Measurements from ENCODE around the gene NGEF.
"Not testable (repeated sequence)": the region's sequence is repeated elsewhere in the genome, so short reads cannot be mapped to it uniquely, and the experiment has no call there.

Gene NGEF

DNA sequence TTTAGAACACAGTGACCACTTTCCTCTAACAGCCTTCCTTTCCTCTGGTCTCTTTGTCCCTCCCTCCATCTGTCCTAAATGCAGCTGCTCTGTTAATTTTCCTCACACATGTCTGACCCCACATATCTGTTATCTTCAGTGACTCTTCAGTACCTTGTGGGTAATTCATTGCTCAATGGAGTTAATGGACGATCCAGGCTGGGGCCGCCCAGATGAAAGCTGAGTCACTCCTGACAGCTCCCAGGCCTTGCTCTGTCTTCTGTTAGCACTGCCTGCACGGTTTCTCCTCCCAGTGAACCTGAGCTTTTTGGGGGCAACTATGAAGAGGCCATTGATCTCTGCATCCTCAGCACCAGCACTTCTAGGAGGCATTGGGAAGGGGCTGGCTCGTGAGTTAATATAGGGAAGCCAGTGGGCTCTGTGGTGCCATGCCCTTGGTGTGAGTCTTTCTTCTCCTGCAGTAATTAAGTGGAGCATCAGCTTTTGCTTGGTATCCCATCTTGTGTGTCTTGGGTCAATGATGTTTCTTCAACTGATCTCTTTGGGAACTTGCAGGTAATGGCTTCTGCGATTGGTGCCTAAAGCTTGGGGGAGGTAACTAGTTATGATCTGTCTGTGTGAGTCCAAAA is 75.7 kb downstream of the NGEF start:
- no peak for DNase-seq (ENCODE audit: low read depth, low spot score)
- no peak overlapping the region for H3K27ac ChIP-seq

DNA sequence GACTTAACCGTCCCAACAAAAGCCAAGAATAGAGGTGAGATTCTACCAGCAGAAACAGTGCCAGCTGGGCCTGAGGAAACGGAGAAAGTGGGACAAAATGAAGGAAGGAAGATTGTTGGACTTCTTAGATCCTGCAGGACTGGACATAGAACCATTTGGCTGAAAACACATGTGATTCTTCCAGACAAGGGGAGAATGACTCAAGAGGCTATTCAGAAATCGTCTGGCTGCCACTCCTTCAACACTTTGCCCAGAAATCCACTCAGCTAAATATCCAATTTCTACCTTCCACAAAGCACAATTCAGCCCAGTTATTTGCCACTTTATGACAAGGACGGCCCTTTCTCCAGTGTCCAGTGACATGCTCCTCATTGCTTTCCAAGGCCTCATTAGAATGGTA is 81.4 kb downstream of the NGEF start:
- no peak for DNase-seq (ENCODE audit: low read depth, low spot score)
- H3K27ac ChIP-seq, result no peak overlapping the region

DNA sequence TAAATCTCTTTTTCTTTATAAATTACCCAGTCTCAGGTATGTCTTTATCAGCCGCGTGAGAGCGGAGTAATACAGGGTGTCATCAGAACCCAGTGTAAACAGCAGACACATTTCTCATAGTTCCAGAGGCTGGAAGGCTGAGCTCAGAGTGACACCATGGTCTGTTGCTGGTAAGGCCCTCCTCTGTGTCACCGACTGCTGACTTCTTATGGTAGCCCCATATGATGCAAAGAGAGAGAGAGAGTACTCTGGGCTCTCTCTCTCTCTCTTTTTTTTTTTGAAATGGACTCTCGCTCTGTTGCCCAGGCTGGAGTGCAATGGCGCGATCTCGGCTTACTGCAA is 83.0 kb downstream of the NGEF start:
- DNase-seq (ENCODE audit: low read depth, low spot score), result no peak
- H3K27ac ChIP-seq, result no peak overlapping the region

DNA sequence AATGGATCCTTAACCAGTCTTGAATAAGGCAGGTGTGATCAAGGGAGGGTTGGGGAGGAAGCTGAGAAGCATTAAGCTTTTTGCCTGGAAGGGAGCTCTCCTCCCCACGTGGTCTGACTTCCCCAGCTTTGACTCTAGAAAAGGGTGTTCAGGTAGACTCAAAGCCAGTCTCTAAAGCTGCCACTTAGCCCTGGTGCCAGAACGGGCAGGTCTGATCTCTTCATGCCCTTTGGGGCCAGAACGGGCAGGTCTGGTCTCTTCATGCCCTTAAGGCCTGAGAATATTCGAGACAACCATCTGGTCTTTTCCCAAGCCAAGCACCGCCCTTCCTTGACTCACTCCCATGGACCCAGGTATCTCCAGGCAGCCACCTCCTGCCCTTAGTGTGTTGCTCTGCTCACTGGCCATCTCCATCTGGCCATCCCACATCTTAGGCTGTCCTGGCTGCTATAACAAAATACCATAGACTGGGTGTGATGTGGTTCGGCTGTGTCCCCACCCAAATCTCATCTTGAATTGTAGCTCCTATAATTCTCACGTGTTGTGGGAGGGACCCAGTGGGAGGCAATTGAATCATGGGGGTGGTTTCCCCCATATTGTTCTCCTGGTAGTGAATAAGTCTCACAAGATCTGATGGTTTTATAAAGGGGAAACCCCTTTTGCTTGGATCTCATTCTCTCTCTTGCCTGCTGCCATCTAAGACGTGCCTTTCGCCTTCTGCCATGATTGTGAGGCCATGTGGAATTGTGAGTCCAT is 83.6 kb downstream of the NGEF start:
- no peak for DNase-seq (ENCODE audit: low read depth, low spot score)
- no peak overlapping the region for H3K27ac ChIP-seq

DNA sequence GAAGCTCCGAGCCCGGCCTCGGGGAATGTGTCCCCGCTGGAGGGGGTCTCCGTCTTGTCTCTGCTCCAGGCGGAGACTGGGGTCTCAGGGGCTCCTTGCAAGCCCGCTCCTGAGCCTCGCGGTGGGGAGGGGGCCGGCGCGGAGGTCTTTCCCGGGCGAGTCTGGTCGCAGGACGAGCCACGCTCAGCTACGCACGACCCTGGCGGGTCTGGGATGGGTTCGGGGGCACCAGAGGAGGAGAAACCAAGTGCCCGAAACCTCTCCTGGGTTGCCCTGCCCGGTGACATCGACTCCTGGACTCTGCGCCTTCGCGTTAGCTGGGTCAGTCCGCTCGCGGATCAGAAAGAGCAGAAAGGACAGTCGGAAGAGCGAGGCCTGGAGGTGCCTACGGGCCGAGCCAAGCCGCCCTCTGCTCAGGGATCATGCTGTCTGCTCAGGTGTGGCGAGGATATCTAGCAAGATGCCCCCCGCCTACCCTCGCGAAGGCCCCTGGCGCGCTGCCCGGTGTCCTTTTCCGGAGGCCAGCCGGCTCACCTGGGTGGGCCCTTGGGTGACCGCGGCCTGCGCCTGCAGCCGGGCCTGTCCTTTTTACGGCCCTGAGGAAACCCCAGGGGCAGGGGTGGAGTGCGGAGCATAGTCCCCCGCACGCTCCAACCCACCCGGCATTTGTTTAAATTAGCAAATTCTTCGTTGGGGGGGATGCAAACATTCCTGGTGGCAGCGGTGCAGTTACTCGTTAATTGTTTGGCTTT is 84.3 kb downstream of the NGEF start:
- DNase-seq (ENCODE audit: low read depth, low spot score), result no peak
- no peak overlapping the region for H3K27ac ChIP-seq

DNA sequence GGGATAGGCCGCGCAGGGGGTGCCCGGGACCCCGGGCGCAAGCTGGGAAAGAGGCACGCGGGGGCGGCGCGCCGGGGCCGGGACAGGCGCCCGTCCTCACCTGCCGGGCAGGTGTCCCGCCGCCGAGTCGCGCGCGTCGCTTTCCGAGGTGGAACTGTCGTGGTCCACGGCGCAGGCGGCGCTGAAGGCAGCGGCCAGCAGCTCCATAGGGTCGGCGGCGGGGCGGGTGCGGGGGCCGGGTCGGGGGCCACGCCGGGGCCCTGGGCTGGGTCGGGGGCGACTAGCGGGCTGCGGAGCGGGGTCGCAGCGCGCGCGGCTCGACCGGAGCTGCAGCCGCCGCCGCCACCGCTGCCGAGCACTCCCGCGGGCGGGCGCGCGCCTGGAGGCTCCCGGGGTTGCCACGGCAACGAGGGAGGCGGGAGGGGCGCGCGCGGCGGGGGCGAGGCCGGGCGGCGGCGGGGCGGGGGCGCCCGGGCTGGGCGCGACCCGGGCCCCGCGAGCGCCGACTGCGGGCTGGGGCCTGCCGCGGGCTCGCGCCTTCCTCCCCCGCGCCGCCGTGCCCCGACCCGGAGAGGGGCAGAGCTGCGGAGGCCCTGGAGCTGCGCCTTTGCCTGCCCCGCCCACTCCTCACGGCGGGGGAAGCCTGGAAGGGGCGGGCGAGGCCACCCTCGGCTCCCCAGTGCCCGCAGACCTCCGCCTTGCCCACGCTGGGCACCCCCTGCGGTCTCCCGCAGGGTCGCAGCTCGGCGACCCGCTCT is 85.1 kb downstream of the NGEF start:
- no peak overlapping the region for H3K27ac ChIP-seq
- DNase-seq (ENCODE audit: low read depth, low spot score), result no peak

DNA sequence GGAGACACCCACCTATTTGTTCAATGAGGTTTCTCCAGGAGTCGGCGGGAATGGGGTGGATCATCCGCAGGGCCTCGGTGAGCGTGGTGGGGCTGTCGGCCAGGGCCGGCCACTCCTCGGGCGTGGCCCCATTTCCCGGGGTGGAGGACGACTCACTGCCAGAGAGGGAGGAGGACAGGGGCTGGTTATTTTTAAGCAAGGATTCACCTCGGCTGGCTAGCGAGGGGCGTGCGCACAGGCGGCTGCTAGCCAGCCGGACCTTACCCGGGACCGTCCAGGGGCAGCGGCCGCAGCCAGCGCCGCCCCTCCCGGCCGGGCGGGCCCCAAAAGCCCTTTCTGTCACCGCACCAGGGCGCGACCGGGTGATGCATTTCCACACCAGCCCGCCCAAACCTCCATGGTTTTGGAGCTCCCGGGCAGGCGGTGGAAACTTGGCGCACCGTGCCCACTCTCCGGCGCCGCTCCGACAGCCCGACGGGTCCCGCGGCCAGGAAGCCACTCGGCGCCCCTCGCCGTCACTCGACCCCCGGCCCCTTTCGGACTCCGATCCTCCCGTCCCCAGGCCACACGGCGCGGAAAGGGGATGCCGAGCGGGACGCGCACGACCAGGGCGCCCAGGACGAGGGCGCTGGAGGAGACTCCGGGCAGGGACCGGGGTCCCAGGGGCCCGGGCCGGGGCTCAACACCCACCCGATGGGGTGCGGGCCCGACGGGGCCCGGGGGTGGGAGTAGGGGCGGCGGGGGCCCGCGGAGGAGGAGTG is 85.8 kb downstream of the NGEF start:
- H3K27ac ChIP-seq, result no peak overlapping the region
- DNase-seq (ENCODE audit: low read depth, low spot score), result no peak

DNA sequence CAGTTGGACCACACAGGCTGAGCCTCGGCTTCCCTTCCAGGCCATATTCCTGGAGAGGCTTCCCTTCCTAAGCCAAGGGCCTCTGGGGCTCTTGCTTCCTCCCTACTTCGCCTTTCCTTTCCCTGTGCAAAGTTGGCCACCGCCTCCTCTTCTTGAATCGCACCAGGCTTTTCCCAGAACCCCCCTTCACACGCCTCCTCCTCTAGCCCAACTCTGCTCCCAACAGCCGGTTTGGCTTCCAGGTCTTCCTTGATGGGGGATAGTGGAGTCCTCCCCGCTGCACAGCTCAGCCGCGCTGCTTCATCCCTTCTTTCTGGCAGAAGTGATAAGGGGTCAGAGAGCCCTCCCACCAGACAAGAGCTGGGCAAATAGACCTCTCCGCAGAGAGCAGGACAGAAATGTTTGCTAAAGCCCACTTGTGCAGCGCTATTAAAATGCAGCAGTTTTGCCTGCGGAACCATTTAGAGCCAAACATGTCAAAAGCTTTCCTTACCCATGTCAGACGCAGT is 86.6 kb downstream of the NGEF start:
- no peak for DNase-seq (ENCODE audit: low read depth, low spot score)
- no peak overlapping the region for H3K27ac ChIP-seq

DNA sequence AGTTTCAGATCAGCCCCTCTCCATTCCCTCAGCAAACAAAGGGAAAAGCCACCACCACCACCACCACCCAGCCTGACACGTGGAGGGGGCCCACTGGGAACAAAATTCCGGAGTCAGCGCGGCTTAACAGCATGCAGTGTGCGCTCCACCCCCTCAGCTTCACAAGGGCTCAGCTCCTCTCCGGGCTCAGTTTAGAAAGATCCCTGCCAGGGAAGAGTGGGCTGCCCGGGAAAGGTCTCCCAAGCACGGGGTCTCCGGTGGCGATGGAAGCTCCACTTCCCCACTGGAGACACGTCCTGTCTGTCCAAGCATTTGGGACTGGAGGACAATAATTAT is 87.3 kb downstream of the NGEF start:
- DNase-seq (ENCODE audit: low read depth, low spot score), result no peak
- no peak overlapping the region for H3K27ac ChIP-seq

DNA sequence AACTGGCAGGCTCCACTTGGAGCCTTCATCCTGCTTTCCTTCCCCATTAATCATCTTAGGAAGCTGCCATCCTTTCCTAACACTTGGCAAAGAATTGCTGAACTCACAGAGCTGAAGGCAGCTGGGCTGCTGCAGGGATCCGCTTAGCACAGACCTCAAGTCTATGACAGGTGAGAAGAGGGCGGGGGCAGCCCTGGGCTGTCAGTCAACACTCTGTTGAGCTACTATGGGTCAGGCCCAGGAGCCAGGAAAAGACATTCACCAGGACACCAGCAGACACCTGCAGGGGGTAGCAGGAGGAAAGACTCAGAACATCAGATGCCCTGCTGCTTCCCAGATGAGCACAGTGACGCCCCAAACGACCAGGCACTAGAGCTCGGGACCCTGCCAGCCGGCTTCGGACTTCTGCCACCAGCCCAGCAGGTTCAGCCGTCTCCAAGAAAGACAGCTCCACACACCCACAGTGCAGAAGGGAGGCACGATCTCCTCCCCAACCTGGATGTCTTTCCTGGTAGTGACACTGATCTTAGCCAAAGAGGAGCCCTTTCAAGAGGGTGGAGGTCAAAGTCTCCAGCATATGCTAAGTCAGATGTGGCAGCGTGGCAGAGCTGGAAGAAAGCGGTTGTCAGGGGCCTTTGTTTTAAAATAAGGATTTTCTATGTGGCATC is 87.8 kb downstream of the NGEF start:
- DNase-seq (ENCODE audit: low read depth, low spot score), result no peak
- H3K27ac ChIP-seq, result no peak overlapping the region

DNA sequence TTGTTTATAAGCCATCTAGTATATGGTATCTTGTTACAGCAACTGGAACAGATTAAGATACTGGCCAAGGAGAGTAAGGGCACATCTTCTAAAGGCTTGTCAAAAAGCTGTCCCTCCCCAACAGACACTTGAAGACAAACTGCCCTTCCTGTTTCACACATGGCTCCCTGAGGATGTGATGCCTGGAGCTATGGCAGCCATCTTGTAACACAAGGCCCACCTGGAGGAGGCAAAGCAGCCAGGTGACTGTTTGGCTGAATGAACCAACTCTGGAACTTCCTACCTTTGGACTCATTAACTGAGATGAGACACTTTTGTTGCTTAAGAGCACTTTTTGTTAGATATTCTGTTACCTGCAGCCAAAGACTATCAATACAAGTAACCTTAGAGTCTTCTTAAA is 88.6 kb downstream of the NGEF start:
- no peak for DNase-seq (ENCODE audit: low read depth, low spot score)
- H3K27ac ChIP-seq, result no peak overlapping the region

DNA sequence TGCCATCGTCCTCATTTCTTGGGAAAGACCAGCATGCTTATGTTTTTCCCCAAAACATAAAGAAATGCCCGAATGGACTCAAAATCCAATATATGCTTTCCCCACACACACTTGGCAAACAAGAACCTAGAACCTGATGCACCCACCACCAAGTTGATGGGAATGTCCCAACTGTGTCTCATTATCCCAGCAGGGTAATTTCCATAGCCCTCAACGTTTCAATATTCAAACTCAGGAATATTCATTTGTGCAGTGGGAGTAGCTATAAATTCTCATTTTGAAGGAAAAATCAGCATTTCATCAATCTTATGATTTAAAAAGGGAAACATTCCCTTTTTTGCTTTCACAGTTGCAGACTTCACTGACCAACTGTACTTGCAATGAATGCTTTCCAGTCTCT is 92.3 kb downstream of the NGEF start:
- no peak for DNase-seq (ENCODE audit: low read depth, low spot score)
- H3K27ac ChIP-seq, result no peak overlapping the region

DNA sequence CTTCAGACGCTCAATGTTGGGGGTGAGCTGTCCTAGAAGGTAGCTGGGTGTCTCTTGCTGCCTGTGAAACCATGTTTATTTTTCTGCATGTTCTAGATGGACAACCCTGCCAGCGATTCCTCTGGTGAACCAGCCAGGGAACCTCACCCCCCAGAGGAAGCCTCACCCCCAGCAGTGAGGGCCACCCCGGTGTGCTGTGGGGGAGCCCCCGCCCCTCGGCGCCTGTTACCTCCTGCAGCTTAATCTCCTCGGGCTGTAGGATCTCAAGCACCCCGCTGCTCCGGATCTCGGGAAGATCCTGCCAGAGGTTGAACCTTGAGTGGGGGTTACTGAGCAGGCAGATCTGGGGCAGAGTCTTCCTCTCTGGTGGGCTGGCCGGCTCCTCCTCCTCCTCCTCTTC is 93.0 kb downstream of the NGEF start:
- no peak overlapping the region for H3K27ac ChIP-seq
- no peak for DNase-seq (ENCODE audit: low read depth, low spot score)

DNA sequence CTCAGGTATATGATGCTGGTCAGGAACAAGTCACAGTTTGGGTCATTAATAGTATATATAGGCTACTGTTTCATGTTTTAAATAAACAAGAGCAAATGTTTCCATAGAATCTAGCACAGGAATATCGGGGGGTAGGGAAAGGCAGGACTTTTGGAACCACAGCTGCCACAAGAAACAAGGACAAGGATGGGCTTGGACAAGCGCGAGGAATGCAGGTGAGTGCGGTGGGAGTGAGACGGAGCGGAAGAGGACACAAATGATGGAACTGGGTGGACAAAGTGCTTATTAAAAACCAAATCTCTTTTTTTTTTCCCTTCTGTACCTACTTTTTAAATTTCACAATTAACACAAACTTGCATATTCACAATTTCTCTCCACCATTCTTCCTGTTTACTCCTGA is 93.9 kb downstream of the NGEF start:
- no peak overlapping the region for H3K27ac ChIP-seq

DNA sequence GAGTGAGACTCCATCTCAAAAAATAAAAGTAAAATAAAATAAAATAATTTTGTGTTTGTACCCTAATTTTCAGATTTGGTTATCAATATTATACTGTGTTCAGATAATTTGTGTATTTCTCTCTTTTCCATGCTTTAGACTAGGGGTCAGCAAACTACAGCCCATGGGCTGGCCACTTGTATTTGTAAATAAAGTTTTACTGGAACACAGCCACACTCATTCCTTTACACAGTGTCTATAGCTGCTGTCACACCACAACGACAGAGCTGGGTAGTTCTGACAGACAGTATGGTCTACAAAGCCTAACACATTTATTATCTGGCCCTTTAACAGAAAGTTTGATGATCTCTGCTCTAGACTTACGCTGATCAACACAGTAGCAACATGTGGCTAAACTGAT is 99.2 kb downstream of the NGEF start:
- no peak overlapping the region for H3K27ac ChIP-seq
- DNase-seq (ENCODE audit: low read depth, low spot score), result no peak

More for the DNA sequence above, 93.9 kb downstream of the NGEF start:
- no peak for DNase-seq (ENCODE audit: low read depth, low spot score)

DNA sequence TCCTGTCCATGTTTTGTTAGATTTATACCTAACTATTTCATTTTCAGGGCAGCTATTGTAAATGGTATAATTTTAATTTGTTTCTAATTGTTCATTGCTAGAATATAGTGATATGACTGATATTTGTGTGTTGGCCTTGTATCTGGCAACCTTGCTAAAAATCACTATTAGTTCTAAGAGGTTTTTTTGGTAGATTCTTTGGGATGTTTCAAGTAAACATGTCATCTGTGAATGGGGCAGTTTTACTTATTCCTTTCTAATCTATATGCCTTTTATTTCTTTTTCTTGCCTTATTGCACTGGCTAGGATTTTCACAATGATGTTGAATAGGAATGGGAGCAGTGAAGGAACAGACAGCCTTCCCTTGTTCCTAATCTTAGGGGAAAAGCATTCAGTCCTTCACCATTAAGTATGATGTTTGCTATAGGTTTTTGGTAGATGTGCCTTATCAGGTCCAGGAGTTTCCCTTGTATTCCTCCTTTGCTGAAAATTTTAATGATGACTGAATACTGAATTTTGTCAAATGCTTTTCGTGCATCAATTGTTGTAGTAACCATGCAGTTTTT is 101.3 kb downstream of the NGEF start:
- no peak overlapping the region for H3K27ac ChIP-seq
- no peak for DNase-seq (ENCODE audit: low read depth, low spot score)

DNA sequence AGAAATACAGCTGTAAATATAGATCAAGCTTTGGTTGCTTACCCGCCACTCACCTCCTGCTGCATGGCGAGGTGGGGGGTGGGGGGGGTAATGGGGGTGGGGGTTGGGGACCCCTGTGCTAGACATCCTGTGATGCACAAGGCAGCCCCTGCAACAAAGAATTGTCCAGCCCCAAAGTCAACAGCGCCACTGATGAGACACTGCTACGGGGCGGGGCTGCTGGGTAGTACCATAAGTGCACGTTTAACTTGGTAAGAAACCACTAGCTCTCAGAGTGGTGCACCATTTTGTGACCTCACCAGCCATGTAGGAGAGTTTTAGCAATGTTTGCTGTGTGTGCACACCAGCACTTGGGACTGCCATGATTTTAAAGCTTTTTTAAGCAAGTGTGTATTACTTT is 102.7 kb downstream of the NGEF start:
- no peak overlapping the region for H3K27ac ChIP-seq
- no peak for DNase-seq (ENCODE audit: low read depth, low spot score)

DNA sequence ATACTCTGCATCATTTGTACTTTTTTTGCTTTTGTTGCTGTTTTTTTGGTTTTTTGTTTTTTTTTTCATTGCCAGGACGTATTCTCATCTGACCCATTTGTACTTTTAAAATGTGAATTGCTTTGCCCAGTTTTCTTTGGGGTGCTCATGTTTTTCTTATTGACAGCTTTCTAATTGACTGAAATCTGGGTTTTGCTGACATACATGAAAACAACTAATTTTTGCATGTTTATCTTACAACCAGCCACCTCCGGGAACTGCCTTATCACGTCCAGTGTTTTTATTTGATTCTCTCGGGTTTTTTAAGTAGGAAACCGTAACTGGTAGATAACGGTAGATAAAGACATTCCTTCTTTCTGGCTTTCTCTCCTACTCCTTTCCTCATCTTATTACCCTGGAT is 104.4 kb downstream of the NGEF start:
- H3K27ac ChIP-seq, result no peak overlapping the region
- DNase-seq (ENCODE audit: low read depth, low spot score), result no peak

DNA sequence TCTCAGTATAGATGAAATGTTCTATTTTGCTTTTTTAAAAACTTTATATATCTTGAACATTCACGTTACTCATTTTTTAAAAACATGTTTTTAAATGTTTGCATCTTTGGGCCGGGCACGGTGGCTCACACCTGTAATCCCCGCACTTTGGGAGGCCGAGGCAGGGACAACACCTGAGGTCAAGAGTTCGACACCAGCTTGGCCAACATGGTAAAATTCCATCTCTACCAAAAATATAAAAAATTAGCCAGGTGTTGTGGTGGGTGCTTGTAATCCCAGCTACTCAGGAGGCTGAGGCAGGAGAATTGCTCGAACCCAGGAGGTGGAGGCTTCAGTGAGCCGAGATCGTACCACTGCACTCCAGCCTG is 105.4 kb downstream of the NGEF start:
- not testable (repeated sequence) for H3K27ac ChIP-seq; DNase-seq (ENCODE audit: low read depth, low spot score)
